Testis (tissue), 3 donors: ENCODE data around the gene TSSC4. TPM values are rescaled to one million over a fixed set of nuclear protein-coding genes. Genes with fewer than 3 reads are reported as not detected.

ENCODE experiments used
- DNase-seq: peaks from one replicate; pipeline ENCODE4 v3.0.0-alpha.2; 2019
- H3K27ac ChIP-seq, 2 donors: fragments of 200-600 bp; sonication (generic); one replicate each; pipeline ENCODE4 v1.5.1; 2019
- H3K27me3 ChIP-seq: fragments of 200-600 bp; sonication (generic); one replicate; pipeline ENCODE4 v1.5.1; 2019
- H3K36me3 ChIP-seq: fragments of 200-600 bp; sonication (generic); one replicate; pipeline ENCODE4 v1.5.1; 2017; ENCODE audit warnings: low read depth; ENCODE audit errors: missing control alignments
- H3K4me1 ChIP-seq: fragments of 200-600 bp; sonication (generic); one replicate; pipeline ENCODE4 v1.5.1; 2019
- H3K4me3 ChIP-seq, 2 donors: fragments of 200-600 bp; sonication (generic); one replicate each; pipeline ENCODE4 v1.5.1; 2017 to 2019
- H3K9me3 ChIP-seq: fragments of 200-600 bp; sonication (generic); one replicate; pipeline ENCODE4 v1.5.1; 2017
- POLR2A ChIP-seq: fragments of 450-650 bp; IDR thresholded peaks from one replicate; pipeline ENCODE4 v1.6.1; 2017; ENCODE audit warnings: antibody characterized with exemption, mild to moderate bottlenecking, moderate library complexity
- WGBS, 2 donors: methylation state at CpG; one replicate each; pipeline ENCODE4 v1.1.5; 2018; 5-methylcytosine and 5-hydroxymethylcytosine counted together
- intact Hi-C: fragments of 100-400 bp; cut with DNase I; formaldehyde crosslinking; loops from one replicate; pipeline ENCODE4 v1.15.1; 2023; ENCODE audit warnings: low total_unique reads
- polyA plus RNA-seq: library from polyadenylated mRNA; stranded (reverse); fragments of 350-450 nt; fragmentation: Illumina TruSeq; extraction: RNeasy Lipid Tissue Mini Kit (QIAGEN cat#74804); gene quantifications from one replicate; pipeline ENCODE4 v1.2.3, GENCODE V29; 2014; ENCODE audit warnings: low read depth, low replicate concordance; ENCODE audit not compliant: insufficient read depth
- total RNA-seq, 2 donors: library from RNA; depleted of rRNA; stranded (reverse); fragments of >200 nt; gene quantifications; one replicate each; pipeline ENCODE4 v1.2.3, GENCODE V29; 2016
- TF ChIP-seq, protein P1 (sequence below), 3 experiments: fragments of 450-650 bp in 2 of 3; fragments of 200-600 bp in 1 of 3; sonication (generic) in 1 of 3; IDR thresholded peaks; one replicate each; pipeline ENCODE4 v1.5.1; 2016 to 2019; ENCODE audit warnings: antibody characterized with exemption in 3 of 3, mild to moderate bottlenecking in 2 of 3, moderate library complexity in 1 of 3

TSSC4 gene
- total and polyA plus RNA-seq, 3 donors from 2014 or later = 87.4 to 133 (median 95.5) TPM

DNA sequence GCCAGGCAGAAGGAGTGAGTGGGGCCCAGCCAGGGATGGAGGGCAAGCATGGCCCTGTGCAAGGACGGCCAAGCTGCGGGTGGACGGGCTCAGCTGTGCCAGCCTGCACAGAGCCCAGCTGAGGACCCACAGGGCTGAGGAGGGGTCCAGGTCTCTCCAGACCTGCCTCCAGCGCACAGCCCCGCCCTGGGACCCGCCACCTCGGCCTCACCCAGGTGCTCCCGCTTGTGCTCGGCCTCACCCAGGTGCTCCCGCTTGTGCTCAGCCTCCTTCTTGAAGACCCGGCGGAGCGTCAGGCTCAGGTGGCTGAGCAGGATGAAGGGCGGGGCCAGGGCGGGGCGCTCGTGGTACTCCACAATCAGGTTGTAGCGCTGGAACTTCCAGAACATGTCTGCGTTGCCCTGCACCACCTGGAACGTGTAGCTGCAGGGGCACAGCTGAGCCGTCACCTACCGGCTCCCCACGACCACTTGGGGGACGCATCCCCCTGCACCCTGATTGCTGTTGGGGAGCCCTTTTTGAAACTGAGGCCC is 6.4 kb downstream of the TSSC4 start:
- Histone ChIP-seq H3K9me3 (no peaks in the 10 kb centered on the region), H3K27me3 (no peaks in the 10 kb centered on the region), H3K4me3 (no peak overlapping the region), H3K27ac (no peak overlapping the region), H3K4me1 (peaks cover 4% of the 10 kb centered on the region), H3K36me3 (no peaks in the 10 kb centered on the region)
- TF ChIP-seq, protein P1, sequence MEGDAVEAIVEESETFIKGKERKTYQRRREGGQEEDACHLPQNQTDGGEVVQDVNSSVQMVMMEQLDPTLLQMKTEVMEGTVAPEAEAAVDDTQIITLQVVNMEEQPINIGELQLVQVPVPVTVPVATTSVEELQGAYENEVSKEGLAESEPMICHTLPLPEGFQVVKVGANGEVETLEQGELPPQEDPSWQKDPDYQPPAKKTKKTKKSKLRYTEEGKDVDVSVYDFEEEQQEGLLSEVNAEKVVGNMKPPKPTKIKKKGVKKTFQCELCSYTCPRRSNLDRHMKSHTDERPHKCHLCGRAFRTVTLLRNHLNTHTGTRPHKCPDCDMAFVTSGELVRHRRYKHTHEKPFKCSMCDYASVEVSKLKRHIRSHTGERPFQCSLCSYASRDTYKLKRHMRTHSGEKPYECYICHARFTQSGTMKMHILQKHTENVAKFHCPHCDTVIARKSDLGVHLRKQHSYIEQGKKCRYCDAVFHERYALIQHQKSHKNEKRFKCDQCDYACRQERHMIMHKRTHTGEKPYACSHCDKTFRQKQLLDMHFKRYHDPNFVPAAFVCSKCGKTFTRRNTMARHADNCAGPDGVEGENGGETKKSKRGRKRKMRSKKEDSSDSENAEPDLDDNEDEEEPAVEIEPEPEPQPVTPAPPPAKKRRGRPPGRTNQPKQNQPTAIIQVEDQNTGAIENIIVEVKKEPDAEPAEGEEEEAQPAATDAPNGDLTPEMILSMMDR (IDR thresholded peaks at IDR 0.05) = no peak
- no peak for TF ChIP-seq POLR2A
- intact Hi-C loops = no loop called here
- WGBS, 2 donors = 80 to 89% methylated on average over 1 to 24 of the region's 24 CpGs
- DNase-seq = no peak

DNA sequence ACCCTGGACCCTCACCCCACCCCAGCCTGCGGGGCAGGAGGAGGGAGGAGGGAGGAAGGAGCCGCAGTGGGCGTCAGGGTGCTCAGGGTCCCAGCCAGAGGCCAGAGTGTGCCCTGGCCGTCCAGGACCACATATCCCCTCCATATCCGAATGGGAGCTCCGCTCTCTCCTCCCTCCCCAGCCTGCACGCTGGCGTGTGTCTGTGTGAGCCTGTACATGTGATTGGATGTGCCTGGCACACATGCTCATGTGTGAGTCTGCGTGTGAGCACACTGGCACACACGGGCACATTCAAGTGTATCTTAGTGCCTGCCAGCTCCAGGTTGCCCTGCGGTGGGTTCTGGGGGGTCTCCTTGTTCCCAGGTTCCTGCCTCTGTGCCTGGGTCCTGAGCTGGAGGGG is 8.1 kb downstream of the TSSC4 start:
- WGBS, 2 donors = 68 to 85% methylated on average over 5 to 11 of the region's 11 CpGs
- H3K27me3 ChIP-seq = no peaks in the 10 kb centered on the region
- no peak overlapping the region for H3K4me3 ChIP-seq
- H3K27ac ChIP-seq = no peak overlapping the region
- intact Hi-C loops = no loop called here
- H3K4me1 ChIP-seq = no peaks in the 10 kb centered on the region
- DNase-seq = no peak
- no peaks in the 10 kb centered on the region for H3K36me3 ChIP-seq
- TF ChIP-seq, protein P1 (IDR thresholded peaks at IDR 0.05) = no peak
- no peak for TF ChIP-seq POLR2A
- H3K9me3 ChIP-seq = no peaks in the 10 kb centered on the region

GRCh38 chr11:2409126-2409525 is 8.6 kb downstream of the TSSC4 start:
- no peaks in the 10 kb centered on the region for H3K9me3 ChIP-seq
- WGBS, 2 donors = 78 to 80% methylated on average over 11 to 16 of the region's 16 CpGs
- H3K4me3 ChIP-seq = no peak overlapping the region
- intact Hi-C loops = no loop called here
- H3K27me3 ChIP-seq = no peaks in the 10 kb centered on the region
- no peak for DNase-seq
- no peaks in the 10 kb centered on the region for H3K36me3 ChIP-seq
- no peak overlapping the region for H3K27ac ChIP-seq
- no peaks in the 10 kb centered on the region for H3K4me1 ChIP-seq
- TF ChIP-seq POLR2A = no peak

- H3K9me3 ChIP-seq = no peaks in the 10 kb centered on the region
- 58 to 61% methylated on average over 19 to 42 of the region's 42 CpGs for WGBS, 2 donors
- H3K27me3 ChIP-seq = no peaks in the 10 kb centered on the region
- no peak overlapping the region for H3K4me3 ChIP-seq
- no peaks in the 10 kb centered on the region for H3K36me3 ChIP-seq
- H3K4me1 ChIP-seq = no peaks in the 10 kb centered on the region
- H3K27ac ChIP-seq = no peak overlapping the region
- DNase-seq = no peak
- no peak for TF ChIP-seq POLR2A
- TF ChIP-seq, protein P1 (IDR thresholded peaks at IDR 0.05) = no peak
- intact Hi-C loops = loop anchor here (5.0 kb wide), 1 partner anchor 218 kb away; no protein-coding TSS in a partner anchor
Measured at GRCh38 chr11:2409611-2410468, 9.3 kb downstream of the TSSC4 start.

- TF ChIP-seq, protein P1 (IDR thresholded peaks at IDR 0.05) = no peak
- TF ChIP-seq POLR2A = no peak
- H3K27me3 ChIP-seq = no peaks in the 10 kb centered on the region
- no peaks in the 10 kb centered on the region for H3K9me3 ChIP-seq
- no peaks in the 10 kb centered on the region for H3K36me3 ChIP-seq
- intact Hi-C loops = loop anchor here (5.0 kb wide), 1 partner anchor 218 kb away; no protein-coding TSS in a partner anchor
- no peaks in the 10 kb centered on the region for H3K4me1 ChIP-seq
- H3K4me3 ChIP-seq = no peak overlapping the region
- no peak for DNase-seq
- no peak overlapping the region for H3K27ac ChIP-seq
- WGBS, 2 donors = 83% methylated on average over 9 of the region's 9 CpGs; no CpG with 5 or more reads in 1 of the 2 donors
Measured at GRCh38 chr11:2410616-2411015, 10.1 kb downstream of the TSSC4 start.
